GM12878 (cell line): Measurements from ENCODE around the gene IPCEF1. TPM values are rescaled to one million over a fixed set of nuclear protein-coding genes. Genes with fewer than 3 reads are reported as not detected.

Experiments used
- ATAC-seq: fragments of 200-7000 bp; cut with Tn5 transposase; 3 replicates; pipeline ENCODE4 v1.9.1; 2020; ENCODE audit warnings: mild to moderate bottlenecking, moderate library complexity
- BruUV-seq: library from RNA; stranded (reverse); fragments of 400-500 nt; replicated peaks from 2 replicates; lab custom pipeline; 2021; lab: Mats Ljungman, UMichigan
- CTCF ChIA-PET: fragments of 300-600 bp; sonication (Branson Sonifier 250); formaldehyde crosslinking; extraction: SDS; loops from one replicate; lab custom pipeline; 2021; ENCODE audit warnings: inconsistent platforms; lab: Yijun Ruan, JAX
- POLR2A ChIA-PET: fragments of 350-600 bp; formaldehyde crosslinking; extraction: SDS; loops from one replicate; lab custom pipeline; 2021; ENCODE audit warnings: inconsistent platforms; lab: Charles Lee
- RAD21 ChIA-PET: fragments of 300-600 bp; sonication (Branson Sonifier 250); formaldehyde crosslinking; loops from one replicate; lab custom pipeline; 2023; ENCODE audit warnings: antibody characterized with exemption; ENCODE audit not compliant: unreplicated experiment; lab: Charles Lee
- SMC1A ChIA-PET: fragments of 300-600 bp; sonication (Branson Sonifier 250); formaldehyde crosslinking; loops from one replicate; lab custom pipeline; 2023; ENCODE audit not compliant: unreplicated experiment, uncharacterized antibody; lab: Charles Lee
- DNase-seq: peaks from one replicate; pipeline ENCODE4 v3.0.0-alpha.2; 2011; ENCODE audit warnings: low read depth, low spot score
- FAIRE-seq: peaks from 3 replicates; lab custom pipeline; 2011; peaks lifted over from hg19 to GRCh38; lab: Jason Lieb, UNC
- H2AFZ ChIP-seq: 2 replicates; pipeline ENCODE4 v1.6.0; 2011; ENCODE audit warnings: low read depth, low read length, control low read depth; ENCODE audit not compliant: control insufficient read depth
- H3K27ac ChIP-seq: 2 replicates; pipeline ENCODE4 v1.5.1; 2011; ENCODE audit warnings: control low read depth; ENCODE audit not compliant: control insufficient read depth, insufficient read depth
- H3K27me3 ChIP-seq, 2 experiments: replicated peaks in 1 of 2; 2 replicates each; pipeline versions ENCODE4 v1.6.0 to v1.6.1; 2011; ENCODE audit warnings: low read length in 1 of 2; ENCODE audit not compliant: control insufficient read depth in 2 of 2, insufficient read depth in 2 of 2
- H3K36me3 ChIP-seq, 2 experiments: 2 replicates each; pipeline ENCODE4 v1.5.1; 2011; ENCODE audit warnings: low read length in 1 of 2; ENCODE audit not compliant: control insufficient read depth in 2 of 2, insufficient read depth in 2 of 2
- H3K4me1 ChIP-seq: 2 replicates; pipeline ENCODE4 v1.6.1; 2011; ENCODE audit warnings: mild to moderate bottlenecking, low read length, moderate library complexity, mixed read lengths; ENCODE audit not compliant: control insufficient read depth, insufficient read depth
- H3K4me2 ChIP-seq: 2 replicates; pipeline ENCODE4 v1.6.0; 2011; ENCODE audit warnings: control low read depth; ENCODE audit not compliant: control insufficient read depth, insufficient read depth
- H3K4me3 ChIP-seq: fragments of 200-600 bp; sonication (generic); 2 replicates; pipeline ENCODE4 v1.5.1; 2016
- H3K79me2 ChIP-seq: 2 replicates; pipeline ENCODE4 v1.6.0; 2011; ENCODE audit warnings: low read length; ENCODE audit not compliant: control insufficient read depth, insufficient read depth
- H3K9ac ChIP-seq: 2 replicates; pipeline ENCODE4 v1.8.0; 2011; ENCODE audit warnings: low read length, control low read depth, mixed read lengths; ENCODE audit not compliant: control insufficient read depth, insufficient read depth
- H3K9me3 ChIP-seq: replicated peaks from 3 replicates; pipeline ENCODE4 v1.5.1; 2011; ENCODE audit warnings: mild to moderate bottlenecking, low read length; ENCODE audit not compliant: control insufficient read depth, insufficient read depth
- H4K20me1 ChIP-seq: 2 replicates; pipeline ENCODE4 v1.6.0; 2011; ENCODE audit not compliant: control insufficient read depth, insufficient read depth
- CHD1 ChIP-seq: IDR thresholded peaks from 2 replicates; pipeline ENCODE4 v1.6.1; 2012; ENCODE audit warnings: low read depth, low read length, improper control_type of control experiment
- CREB1 ChIP-seq: IDR thresholded peaks from 2 replicates; pipeline ENCODE4 v1.6.1; 2012; ENCODE audit warnings: low read depth, mild to moderate bottlenecking, inconsistent platforms
- DPF2 ChIP-seq: fragments of 450-650 bp; IDR thresholded peaks from 2 replicates; pipeline ENCODE4 v1.6.1; 2017; ENCODE audit warnings: mild to moderate bottlenecking
- EP300 ChIP-seq, 2 experiments: fragments of 150-350 bp in 1 of 2; IDR thresholded peaks; 2 replicates each; pipeline ENCODE4 v1.6.1; 2011 to 2012; ENCODE audit warnings: low read depth in 2 of 2, low read length in 2 of 2, borderline replicate concordance in 1 of 2, improper control_type of control experiment in 1 of 2, inconsistent platforms in 1 of 2; ENCODE audit not compliant: control insufficient read depth in 1 of 2
- HCFC1 ChIP-seq: fragments of 150-350 bp; IDR thresholded peaks from 2 replicates; pipeline ENCODE4 v1.6.1; 2014; ENCODE audit warnings: low read length
- HDGF ChIP-seq: fragments of 450-650 bp; IDR thresholded peaks from 2 replicates; pipeline ENCODE4 v1.6.1; 2016; ENCODE audit warnings: antibody characterized with exemption
- KAT2A ChIP-seq: conservative IDR thresholded peaks from 2 replicates; pipeline ENCODE4 v1.6.1; 2011; ENCODE audit warnings: low read depth, low read length; ENCODE audit not compliant: control insufficient read depth
- NR2C1 ChIP-seq: fragments of 450-650 bp; IDR thresholded peaks from 2 replicates; pipeline ENCODE4 v1.6.1; 2017; ENCODE audit warnings: antibody characterized with exemption, mild to moderate bottlenecking, moderate library complexity
- SIX5 ChIP-seq: IDR thresholded peaks from 2 replicates; pipeline ENCODE4 v1.6.1; 2011; ENCODE audit warnings: mild to moderate bottlenecking, low read depth, low read length, moderate library complexity; ENCODE audit not compliant: severe bottlenecking
- TCF7 ChIP-seq: IDR thresholded peaks from 2 replicates; pipeline ENCODE4 v1.6.1; 2014; ENCODE audit warnings: antibody characterized with exemption, borderline replicate concordance
- ZNF622 ChIP-seq: fragments of 450-650 bp; IDR thresholded peaks from 2 replicates; pipeline ENCODE4 v1.6.1; 2017; ENCODE audit warnings: mild to moderate bottlenecking, inconsistent platforms
- WGBS: methylation state at CpG from one replicate; pipeline ENCODE4 v1.1.6; 2016; ENCODE audit warnings: low lambda C conversion rate; ENCODE audit not compliant: insufficient replicate concordance, insufficient coverage; ENCODE audit errors: missing lambda C conversion rate; 5-methylcytosine and 5-hydroxymethylcytosine counted together
- in situ Hi-C: fragments of 300-500 bp; cut with MboI; formaldehyde crosslinking; loops from 9 replicates; pipeline ENCODE4 v1.14.3; 2018; ENCODE audit warnings: mixed read lengths
- intact Hi-C: fragments of 100-400 bp; cut with micrococcal nuclease; formaldehyde crosslinking; loops from one replicate; pipeline ENCODE4 v1.14.2; 2022; ENCODE audit not compliant: unreplicated experiment
- polyA plus RNA-seq, 11 experiments: library from polyadenylated mRNA; depleted of rRNA in 4 of 11; unstranded in 6 of 11; stranded (reverse) in 5 of 11; fragments of >200 nt; fragmentation: Nextera tagmentation in 4 of 11; fragmentation: Illumina TruSeq in 1 of 11; extraction: Ambion mirVana in 4 of 11; extraction: Trizol in 1 of 11; gene quantifications; 1 replicate in 1 of 11; 2 replicates in 10 of 11; pipeline versions ENCODE4 v1.2.1 to v1.2.3, GENCODE V29; 2011 to 2016; ENCODE audit warnings: inconsistent platforms in 2 of 11, missing spikeins in 2 of 11, low read depth in 1 of 11
- total RNA-seq, 4 experiments: library from RNA; depleted of rRNA in 3 of 4; stranded (reverse); fragments of >200 nt in 3 of 4; fragmentation: Illumina TruSeq in 1 of 4; extraction: Trizol in 1 of 4; gene quantifications; 2 replicates each; pipeline versions ENCODE4 v1.2.1 to v1.2.3, GENCODE V29; 2013 to 2021
- TF ChIP-seq, protein P1 (sequence below): IDR thresholded peaks from 2 replicates; pipeline ENCODE4 v1.6.1; 2012; ENCODE audit warnings: improper control_type of control experiment, low read depth, low read length; ENCODE audit not compliant: insufficient replicate concordance
- TF ChIP-seq, protein P2 (sequence below): fragments of 450-650 bp; IDR thresholded peaks from 2 replicates; pipeline ENCODE4 v1.6.1; 2016; ENCODE audit warnings: mild to moderate bottlenecking

IPCEF1 gene
- total and polyA plus RNA-seq, 10 of the 15 experiments (the other 5 are each of a cell fraction or from before 2014, with no cell fraction given) = 1.3 to 137 (median 4.2) TPM

DNA sequence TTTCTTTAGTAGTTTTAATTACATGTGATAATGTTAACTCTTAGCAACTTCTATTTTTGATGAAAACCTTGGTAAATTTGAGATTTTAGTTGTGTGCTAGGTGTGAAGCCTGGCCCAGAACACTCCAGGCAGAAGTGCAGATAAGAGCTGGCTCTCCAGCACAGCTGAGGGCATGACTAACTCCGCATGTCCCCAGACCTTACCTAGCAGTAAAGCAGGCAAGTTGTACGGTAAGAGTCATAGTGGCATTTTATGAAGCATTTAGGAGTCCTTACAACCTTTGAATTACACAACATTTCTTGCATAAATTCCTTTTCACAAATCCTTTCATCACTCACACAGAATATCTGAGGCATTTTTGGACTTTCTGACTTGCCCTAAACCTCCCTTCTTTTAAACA lies 250.4 kb downstream of the IPCEF1 start:
- Histone ChIP-seq H3K4me3 (no peak overlapping the region), H3K27me3 (no peaks in the 10 kb centered on the region; a peak in 3 of 4 replicates), H3K4me2 (no peak overlapping the region), H2AFZ (no peak overlapping the region), H3K36me3 (no peaks in the 10 kb centered on the region), H3K79me2 (no peaks in the 10 kb centered on the region), H4K20me1 (no peaks in the 10 kb centered on the region), H3K4me1 (no peaks in the 10 kb centered on the region), H3K9me3 (no peaks in the 10 kb centered on the region), H3K27ac (no peak overlapping the region), H3K9ac (no peak overlapping the region)
- no TSS peak for BruUV-seq
- in situ Hi-C loops (no loop called here), intact Hi-C loops (no loop called here)
- ChIA-PET CTCF (no interaction called here), POLR2A (no interaction called here), SMC1A (no interaction called here), RAD21 (no interaction called here)
- DNase-seq (no peak), FAIRE-seq (no peak), ATAC-seq (no peak)
- WGBS = 51% methylated on average over 2 of the region's 2 CpGs
- TF ChIP-seq, protein P1, sequence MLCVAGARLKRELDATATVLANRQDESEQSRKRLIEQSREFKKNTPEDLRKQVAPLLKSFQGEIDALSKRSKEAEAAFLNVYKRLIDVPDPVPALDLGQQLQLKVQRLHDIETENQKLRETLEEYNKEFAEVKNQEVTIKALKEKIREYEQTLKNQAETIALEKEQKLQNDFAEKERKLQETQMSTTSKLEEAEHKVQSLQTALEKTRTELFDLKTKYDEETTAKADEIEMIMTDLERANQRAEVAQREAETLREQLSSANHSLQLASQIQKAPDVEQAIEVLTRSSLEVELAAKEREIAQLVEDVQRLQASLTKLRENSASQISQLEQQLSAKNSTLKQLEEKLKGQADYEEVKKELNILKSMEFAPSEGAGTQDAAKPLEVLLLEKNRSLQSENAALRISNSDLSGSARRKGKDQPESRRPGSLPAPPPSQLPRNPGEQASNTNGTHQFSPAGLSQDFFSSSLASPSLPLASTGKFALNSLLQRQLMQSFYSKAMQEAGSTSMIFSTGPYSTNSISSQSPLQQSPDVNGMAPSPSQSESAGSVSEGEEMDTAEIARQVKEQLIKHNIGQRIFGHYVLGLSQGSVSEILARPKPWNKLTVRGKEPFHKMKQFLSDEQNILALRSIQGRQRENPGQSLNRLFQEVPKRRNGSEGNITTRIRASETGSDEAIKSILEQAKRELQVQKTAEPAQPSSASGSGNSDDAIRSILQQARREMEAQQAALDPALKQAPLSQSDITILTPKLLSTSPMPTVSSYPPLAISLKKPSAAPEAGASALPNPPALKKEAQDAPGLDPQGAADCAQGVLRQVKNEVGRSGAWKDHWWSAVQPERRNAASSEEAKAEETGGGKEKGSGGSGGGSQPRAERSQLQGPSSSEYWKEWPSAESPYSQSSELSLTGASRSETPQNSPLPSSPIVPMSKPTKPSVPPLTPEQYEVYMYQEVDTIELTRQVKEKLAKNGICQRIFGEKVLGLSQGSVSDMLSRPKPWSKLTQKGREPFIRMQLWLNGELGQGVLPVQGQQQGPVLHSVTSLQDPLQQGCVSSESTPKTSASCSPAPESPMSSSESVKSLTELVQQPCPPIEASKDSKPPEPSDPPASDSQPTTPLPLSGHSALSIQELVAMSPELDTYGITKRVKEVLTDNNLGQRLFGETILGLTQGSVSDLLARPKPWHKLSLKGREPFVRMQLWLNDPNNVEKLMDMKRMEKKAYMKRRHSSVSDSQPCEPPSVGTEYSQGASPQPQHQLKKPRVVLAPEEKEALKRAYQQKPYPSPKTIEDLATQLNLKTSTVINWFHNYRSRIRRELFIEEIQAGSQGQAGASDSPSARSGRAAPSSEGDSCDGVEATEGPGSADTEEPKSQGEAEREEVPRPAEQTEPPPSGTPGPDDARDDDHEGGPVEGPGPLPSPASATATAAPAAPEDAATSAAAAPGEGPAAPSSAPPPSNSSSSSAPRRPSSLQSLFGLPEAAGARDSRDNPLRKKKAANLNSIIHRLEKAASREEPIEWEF = no peak
- TF ChIP-seq EP300 (IDR thresholded peaks at IDR 0.05; ENCODE audit: borderline replicate concordance in 1 of 2, control insufficient read depth in 1 of 2, low read depth in 2 of 2, low read length in 2 of 2) = no peak
- no peak for TF ChIP-seq CHD1
- no peak for TF ChIP-seq HDGF
- no peak for TF ChIP-seq SIX5
- TF ChIP-seq DPF2 = no peak
- TF ChIP-seq HCFC1 = no peak
- no peak for TF ChIP-seq TCF7
- TF ChIP-seq NR2C1 = no peak
- TF ChIP-seq CREB1 = no peak
- no peak for TF ChIP-seq KAT2A
- TF ChIP-seq, protein P2, sequence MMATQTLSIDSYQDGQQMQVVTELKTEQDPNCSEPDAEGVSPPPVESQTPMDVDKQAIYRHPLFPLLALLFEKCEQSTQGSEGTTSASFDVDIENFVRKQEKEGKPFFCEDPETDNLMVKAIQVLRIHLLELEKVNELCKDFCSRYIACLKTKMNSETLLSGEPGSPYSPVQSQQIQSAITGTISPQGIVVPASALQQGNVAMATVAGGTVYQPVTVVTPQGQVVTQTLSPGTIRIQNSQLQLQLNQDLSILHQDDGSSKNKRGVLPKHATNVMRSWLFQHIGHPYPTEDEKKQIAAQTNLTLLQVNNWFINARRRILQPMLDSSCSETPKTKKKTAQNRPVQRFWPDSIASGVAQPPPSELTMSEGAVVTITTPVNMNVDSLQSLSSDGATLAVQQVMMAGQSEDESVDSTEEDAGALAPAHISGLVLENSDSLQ = no peak
- TF ChIP-seq ZNF622 = no peak
